Measurements from ENCODE around the gene C19orf38. TPM values are rescaled to one million over a fixed set of nuclear protein-coding genes. Genes with fewer than 3 reads are reported as not detected.
A peak's percentile ranks its signal among the peaks of the same experiment; 100 is the strongest.

Gene C19orf38
- total and polyA plus RNA-seq, 9 of the 15 experiments (the other 6 are each of a cell fraction or from before 2014, with no cell fraction given), result 0.14 to 0.18 TPM; not detected in 7

DNA sequence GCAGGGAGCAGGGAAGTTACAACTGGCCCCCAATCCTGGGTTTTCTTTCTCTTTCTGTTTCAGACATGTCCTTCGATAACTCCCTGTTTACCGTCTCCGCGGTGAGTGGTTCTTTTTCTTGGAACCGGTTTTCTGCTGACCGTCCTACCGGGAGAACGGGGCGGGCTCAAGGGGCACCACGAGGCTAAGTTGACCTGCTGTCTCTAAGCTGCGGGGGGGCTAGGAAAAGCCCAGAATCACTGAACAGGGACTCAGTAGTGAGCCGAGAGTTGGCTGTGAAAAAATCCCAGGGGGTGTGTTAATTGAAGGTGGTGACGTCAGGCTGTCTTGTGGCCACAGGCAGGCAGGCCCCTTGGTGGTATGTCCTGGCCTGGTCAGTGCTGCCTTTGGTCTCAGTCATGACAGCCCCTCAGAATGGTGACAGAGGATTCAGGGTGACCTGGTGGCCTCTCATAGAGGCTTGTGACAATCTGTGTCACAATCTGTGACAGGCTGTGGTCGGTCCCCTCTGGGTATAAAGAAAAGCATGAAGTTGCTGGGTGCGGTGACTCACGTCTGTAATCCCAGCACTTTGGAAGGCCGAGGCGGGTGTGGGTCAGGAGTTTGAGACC is 15.0 kb downstream of the C19orf38 start (continued):
- TF ChIP-seq ETV6 (IDR thresholded peaks at IDR 0.05; ENCODE audit: borderline replicate concordance in 1 of 2, low read depth in 2 of 2, low read length in 1 of 2) (no peak), ETV6 (CRISPR knock-in tag; IDR thresholded peaks at IDR 0.05; ENCODE audit: borderline replicate concordance) (no peak), PTTG1 (tag; IDR thresholded peaks at IDR 0.05; ENCODE audit: low read depth) (0 out of 2 replicates have a peak, but pooled peaks have one; percentile 38), ZFX (CRISPR knock-in tag; IDR thresholded peaks at IDR 0.05) (peak; percentile 33; the same call in 1 of the 2 replicates), ARID1B (IDR thresholded peaks at IDR 0.05) (peak; percentile 38; the same call in 1 of the 2 replicates), ZBTB8A (IDR thresholded peaks at IDR 0.05; ENCODE audit: partially characterized antibody) (no peak), ZNF184 (CRISPR knock-in tag; IDR thresholded peaks at IDR 0.05) (no peak), HES1 (IDR thresholded peaks at IDR 0.05; ENCODE audit: low read depth) (0 out of 2 replicates have a peak, but pooled peaks have one; percentile 12), TEAD1 (CRISPR knock-in tag; IDR thresholded peaks at IDR 0.05) (no peak), CEBPG (CRISPR knock-in tag; IDR thresholded peaks at IDR 0.05) (no peak), CEBPG (tag; conservative IDR thresholded peaks at IDR 0.05 in 1 of 2, IDR thresholded peaks at IDR 0.05 in 1 of 2) (no peak), L3MBTL2 (IDR thresholded peaks at IDR 0.05) (peak; percentile 76), E4F1 (CRISPR knock-in tag; IDR thresholded peaks at IDR 0.05; ENCODE audit: borderline replicate concordance) (no peak), PATZ1 (CRISPR knock-in tag; IDR thresholded peaks at IDR 0.05; ENCODE audit: borderline replicate concordance) (no peak), ARID3A (IDR thresholded peaks at IDR 0.05; ENCODE audit: borderline replicate concordance, low read depth, low read length) (no peak), NFIC (IDR thresholded peaks at IDR 0.05) (no peak), KAT2B (IDR thresholded peaks at IDR 0.05; ENCODE audit: low read depth, low read length) (no peak), TGIF2 (CRISPR knock-in tag; IDR thresholded peaks at IDR 0.05) (no peak), NFYB (IDR thresholded peaks at IDR 0.05; ENCODE audit: extremely low read depth, insufficient read length) (no peak), JUND (IDR thresholded peaks at IDR 0.05; ENCODE audit: borderline replicate concordance, low read depth, low read length) (peak; percentile 59; the same call in 1 of the 2 replicates), JUND (tag; IDR thresholded peaks at IDR 0.05; ENCODE audit: borderline replicate concordance, low read depth, low read length) (peak; percentile 83; the same call in 2 of the 3 replicates)

All from K562 (cell line).